Fibroblast of lung (primary cell): ENCODE measurements around the gene GARIN5A. TPM values are rescaled to one million over a fixed set of nuclear protein-coding genes. Genes with fewer than 3 reads are reported as not detected.

Source experiments
- DNase-seq, 2 donors: peaks; one replicate each; pipeline versions ENCODE4 v3.0.0 to v3.0.0-alpha.2; 2010; ENCODE audit warnings: low read depth in 2 of 2
- H2AFZ ChIP-seq: 2 replicates; pipeline ENCODE4 v1.5.1; 2012; ENCODE audit warnings: low read length, control low read depth, inconsistent platforms
- H3K27ac ChIP-seq: 2 replicates; pipeline ENCODE4 v1.5.1; 2011; ENCODE audit warnings: low read length, control low read depth; ENCODE audit not compliant: insufficient read depth
- H3K27me3 ChIP-seq: 2 replicates; pipeline ENCODE4 v1.5.1; 2011; ENCODE audit warnings: mild to moderate bottlenecking, low read length; ENCODE audit not compliant: control insufficient read depth, insufficient read depth
- H3K36me3 ChIP-seq: 2 replicates; pipeline ENCODE4 v1.5.1; 2011; ENCODE audit warnings: low read length; ENCODE audit not compliant: control insufficient read depth, insufficient read depth
- H3K4me1 ChIP-seq: 2 replicates; pipeline ENCODE4 v1.5.1; 2011; ENCODE audit warnings: low read length; ENCODE audit not compliant: control insufficient read depth, insufficient read depth; ENCODE audit errors: extremely low read depth
- H3K4me2 ChIP-seq: 2 replicates; pipeline ENCODE4 v1.5.1; 2011; ENCODE audit warnings: low read length, control low read depth; ENCODE audit not compliant: insufficient read depth; ENCODE audit errors: extremely low read depth
- H3K4me3 ChIP-seq, 4 experiments: fragments of 200-600 bp in 1 of 4; sonication (generic) in 1 of 4; replicated peaks in 1 of 4; 2 replicates each; pipeline ENCODE4 v1.5.1; 2011 to 2016; ENCODE audit warnings: low read length in 4 of 4, low read depth in 3 of 4, mild to moderate bottlenecking in 3 of 4, control low read depth in 2 of 4, inconsistent platforms in 1 of 4, mixed read lengths in 1 of 4; ENCODE audit not compliant: insufficient read depth in 1 of 4; ENCODE audit errors: control extremely low read depth in 1 of 4
- H3K79me2 ChIP-seq: 2 replicates; pipeline ENCODE4 v1.5.1; 2012; ENCODE audit warnings: mild to moderate bottlenecking, low read length, inconsistent platforms; ENCODE audit not compliant: control insufficient read depth, insufficient read depth
- H3K9ac ChIP-seq: 2 replicates; pipeline ENCODE4 v1.5.1; 2011; ENCODE audit warnings: mild to moderate bottlenecking, low read length, control low read depth; ENCODE audit not compliant: insufficient read depth
- H3K9me3 ChIP-seq: 2 replicates; pipeline ENCODE4 v1.5.1; 2012; ENCODE audit warnings: low read depth, low read length; ENCODE audit not compliant: control insufficient read depth, insufficient read depth
- H4K20me1 ChIP-seq: 2 replicates; pipeline ENCODE4 v1.5.1; 2011; ENCODE audit warnings: low read length; ENCODE audit not compliant: control insufficient read depth, insufficient read depth; ENCODE audit errors: extremely low read depth
- EZH2 ChIP-seq: IDR thresholded peaks from 2 replicates; pipeline ENCODE4 v1.5.1; 2012; ENCODE audit warnings: low read length, control low read depth, mild to moderate bottlenecking; ENCODE audit errors: missing control alignments
- polyA plus RNA-seq, 2 donors: library from polyadenylated mRNA; depleted of rRNA in 1 of 2; stranded (reverse) in 1 of 2; unstranded in 1 of 2; fragments of >200 nt; gene quantifications; 2 replicates each; pipeline ENCODE4 v1.2.1, GENCODE V29; 2011 to 2012; ENCODE audit warnings: missing spikeins in 1 of 2
- total RNA-seq: library from RNA; depleted of rRNA; stranded (reverse); fragments of >200 nt; gene quantifications from 2 replicates; pipeline ENCODE4 v1.2.1, GENCODE V29; 2014
- TF ChIP-seq, protein P1 (sequence below), 2 donors: IDR thresholded peaks in 1 of 2; conservative IDR thresholded peaks in 1 of 2; 1 replicate in 1 of 2; 2 replicates in 1 of 2; pipeline ENCODE4 v1.5.1; 2011 to 2012; ENCODE audit warnings: low read length in 2 of 2, control low read depth in 1 of 2, inconsistent platforms in 1 of 2, low read depth in 1 of 2, mild to moderate bottlenecking in 1 of 2

GARIN5A gene
- total and polyA plus RNA-seq, 2 donors (not counting 1 experiment from before 2014, with no cell fraction given): 0.11 to 0.66 TPM

DNA sequence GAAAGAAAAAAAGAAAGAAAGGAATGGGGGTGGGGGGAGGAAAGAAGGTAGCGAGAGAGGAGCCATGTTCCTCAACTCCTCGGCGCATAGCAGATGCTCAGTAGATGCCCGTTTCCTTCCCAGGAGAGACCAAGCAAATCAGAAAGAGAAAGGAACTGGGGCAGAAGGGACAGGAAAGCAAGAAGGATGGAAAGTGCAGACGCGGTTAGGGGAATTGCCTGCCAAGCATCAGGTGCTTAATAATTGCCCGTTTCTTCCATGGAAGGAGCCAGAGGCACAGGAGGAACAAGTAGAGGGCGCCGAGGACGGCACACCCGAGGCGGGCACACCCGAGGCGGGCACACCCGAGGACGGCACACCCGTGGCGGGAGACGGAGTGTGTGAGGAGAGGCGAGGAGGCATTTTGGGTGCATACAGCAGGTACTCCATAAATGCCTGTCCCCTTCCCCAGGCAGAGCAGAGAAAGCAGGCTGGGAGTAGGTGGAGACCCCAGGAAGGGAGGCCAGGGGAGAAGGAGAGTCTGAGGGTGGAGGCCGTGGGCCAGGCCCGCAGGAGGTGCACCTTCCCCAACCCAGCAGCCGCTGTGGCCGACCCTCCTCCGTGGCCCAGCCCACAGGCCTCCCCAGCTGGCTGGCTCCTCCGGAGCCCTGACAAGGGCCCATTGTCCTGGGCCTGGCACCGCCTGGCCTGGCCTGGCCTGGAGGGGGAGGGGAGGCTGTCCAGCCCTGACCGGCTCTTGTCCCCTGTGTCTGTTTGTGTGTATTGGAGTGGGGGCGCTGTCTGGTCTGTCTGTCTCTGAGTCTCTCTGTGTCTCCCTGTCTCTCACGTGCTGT lies 19.8 kb upstream of the GARIN5A start:
- no peak overlapping the region for H2AFZ ChIP-seq
- H3K79me2 ChIP-seq: no peaks in the 10 kb centered on the region
- H3K27me3 ChIP-seq: peaks cover 18% of the 10 kb centered on the region
- H3K9ac ChIP-seq: no peak overlapping the region
- H4K20me1 ChIP-seq: no peaks in the 10 kb centered on the region
- no peaks in the 10 kb centered on the region for H3K9me3 ChIP-seq
- no peak for DNase-seq
- no peak overlapping the region for H3K4me3 ChIP-seq
- H3K36me3 ChIP-seq: no peaks in the 10 kb centered on the region
- no peak overlapping the region for H3K4me2 ChIP-seq
- no peaks in the 10 kb centered on the region for H3K4me1 ChIP-seq
- H3K27ac ChIP-seq: no peak overlapping the region
- TF ChIP-seq, protein P1, sequence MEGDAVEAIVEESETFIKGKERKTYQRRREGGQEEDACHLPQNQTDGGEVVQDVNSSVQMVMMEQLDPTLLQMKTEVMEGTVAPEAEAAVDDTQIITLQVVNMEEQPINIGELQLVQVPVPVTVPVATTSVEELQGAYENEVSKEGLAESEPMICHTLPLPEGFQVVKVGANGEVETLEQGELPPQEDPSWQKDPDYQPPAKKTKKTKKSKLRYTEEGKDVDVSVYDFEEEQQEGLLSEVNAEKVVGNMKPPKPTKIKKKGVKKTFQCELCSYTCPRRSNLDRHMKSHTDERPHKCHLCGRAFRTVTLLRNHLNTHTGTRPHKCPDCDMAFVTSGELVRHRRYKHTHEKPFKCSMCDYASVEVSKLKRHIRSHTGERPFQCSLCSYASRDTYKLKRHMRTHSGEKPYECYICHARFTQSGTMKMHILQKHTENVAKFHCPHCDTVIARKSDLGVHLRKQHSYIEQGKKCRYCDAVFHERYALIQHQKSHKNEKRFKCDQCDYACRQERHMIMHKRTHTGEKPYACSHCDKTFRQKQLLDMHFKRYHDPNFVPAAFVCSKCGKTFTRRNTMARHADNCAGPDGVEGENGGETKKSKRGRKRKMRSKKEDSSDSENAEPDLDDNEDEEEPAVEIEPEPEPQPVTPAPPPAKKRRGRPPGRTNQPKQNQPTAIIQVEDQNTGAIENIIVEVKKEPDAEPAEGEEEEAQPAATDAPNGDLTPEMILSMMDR (conservative IDR thresholded peaks at IDR 0.05 in 1 of 2, IDR thresholded peaks at IDR 0.05 in 1 of 2; ENCODE audit: low read depth in 1 of 2, low read length in 2 of 2): no peak
- no peak for TF ChIP-seq EZH2

DNA sequence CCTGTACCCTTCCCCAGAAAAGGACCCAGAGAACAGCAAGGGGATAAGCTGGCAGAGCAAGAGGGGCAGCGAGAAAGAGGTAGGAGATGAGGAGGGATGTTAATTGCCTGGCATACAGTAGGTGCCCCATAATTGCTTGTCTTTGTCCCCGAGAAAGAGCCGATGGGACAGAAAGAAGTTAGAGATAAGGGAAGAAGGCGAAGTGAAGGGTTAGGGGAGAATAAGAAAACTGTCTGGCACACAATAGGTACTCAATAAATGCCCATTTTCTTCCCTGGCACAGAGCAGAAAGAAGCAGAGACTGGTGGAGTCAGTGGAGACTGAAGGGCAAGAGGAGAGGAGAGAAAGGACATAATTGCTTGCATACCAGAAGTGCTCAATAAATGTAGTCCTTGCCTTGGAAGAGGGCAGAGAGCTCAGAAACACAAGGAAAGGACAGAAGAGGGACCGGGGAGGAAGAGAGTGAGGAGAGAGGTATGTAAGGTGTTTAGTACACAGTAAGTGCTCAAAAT lies 18.4 kb upstream of the GARIN5A start:
- no peaks in the 10 kb centered on the region for H3K4me1 ChIP-seq
- peaks cover 20% of the 10 kb centered on the region for H3K27me3 ChIP-seq
- H3K4me2 ChIP-seq: no peak overlapping the region
- no peak overlapping the region for H3K9ac ChIP-seq
- H3K9me3 ChIP-seq: no peaks in the 10 kb centered on the region
- H3K79me2 ChIP-seq: no peaks in the 10 kb centered on the region
- no peak overlapping the region for H3K27ac ChIP-seq
- no peaks in the 10 kb centered on the region for H4K20me1 ChIP-seq
- no peaks in the 10 kb centered on the region for H3K36me3 ChIP-seq
- TF ChIP-seq, protein P1 (conservative IDR thresholded peaks at IDR 0.05 in 1 of 2, IDR thresholded peaks at IDR 0.05 in 1 of 2; ENCODE audit: low read depth in 1 of 2, low read length in 2 of 2): no peak
- no peak overlapping the region for H2AFZ ChIP-seq
- DNase-seq: no peak
- no peak overlapping the region for H3K4me3 ChIP-seq

DNA sequence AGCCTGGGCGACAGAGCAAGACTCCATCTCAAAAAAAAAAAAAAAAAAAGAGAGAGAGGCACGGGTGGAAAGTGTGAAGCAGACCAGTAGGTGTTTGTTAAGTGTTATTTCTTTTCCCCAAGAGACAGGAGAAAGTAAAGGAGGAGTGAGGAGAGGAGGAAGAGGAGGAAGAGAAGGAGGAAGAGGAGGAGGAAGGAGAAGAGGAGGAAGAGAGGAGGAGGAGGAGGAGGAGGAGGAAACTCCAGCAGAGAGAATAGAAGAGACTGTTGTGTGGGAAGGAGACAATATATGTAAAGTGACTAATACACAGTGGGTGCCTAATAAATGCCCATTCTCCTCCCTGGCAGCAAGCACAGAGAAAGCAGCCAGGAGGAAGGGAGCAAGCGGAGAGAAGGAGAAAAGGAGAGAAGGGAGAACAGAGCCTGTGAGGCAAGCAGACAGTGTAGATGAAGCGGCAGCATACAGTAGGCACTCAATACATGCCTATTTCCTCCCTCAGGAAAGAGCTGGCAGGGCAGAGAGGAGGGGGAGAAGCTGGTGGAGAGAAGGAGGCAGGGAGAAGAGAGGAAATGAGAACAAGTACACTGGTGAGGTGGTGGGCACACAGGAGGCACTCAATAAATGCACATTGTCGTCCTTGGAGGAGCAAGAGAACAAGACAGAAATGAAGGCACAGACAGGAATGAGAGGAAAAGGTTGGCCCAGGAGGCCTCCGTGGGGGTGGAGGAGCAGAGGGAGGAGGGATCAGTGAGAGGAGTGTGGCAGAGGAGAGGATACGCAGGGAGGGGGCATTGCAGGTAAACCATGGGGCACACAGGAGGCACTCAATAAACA lies 17.8 kb upstream of the GARIN5A start:
- H3K9me3 ChIP-seq: no peaks in the 10 kb centered on the region
- no peak overlapping the region for H2AFZ ChIP-seq
- H3K79me2 ChIP-seq: no peaks in the 10 kb centered on the region
- no peak for DNase-seq
- H3K27ac ChIP-seq: no peak overlapping the region
- TF ChIP-seq, protein P1 (conservative IDR thresholded peaks at IDR 0.05 in 1 of 2, IDR thresholded peaks at IDR 0.05 in 1 of 2; ENCODE audit: low read depth in 1 of 2, low read length in 2 of 2): no peak
- no peak for TF ChIP-seq EZH2
- H3K4me3 ChIP-seq: no peak overlapping the region
- no peaks in the 10 kb centered on the region for H3K36me3 ChIP-seq
- no peak overlapping the region for H3K9ac ChIP-seq
- no peaks in the 10 kb centered on the region for H3K4me1 ChIP-seq
- no peak overlapping the region for H3K4me2 ChIP-seq
- H4K20me1 ChIP-seq: no peaks in the 10 kb centered on the region
- peaks cover 21% of the 10 kb centered on the region for H3K27me3 ChIP-seq
